ENCODE measurements around the gene FAM120AOS.

GRCh38 chr9:93415176-93415690 is 38.1 kb downstream of the FAM120AOS start:
- TF ChIP-seq CTCF (conservative IDR thresholded peaks at IDR 0.05; ENCODE audit: low read length) (no peak), EZH2phosphoT487 (IDR thresholded peaks at IDR 0.05; ENCODE audit: borderline replicate concordance, low read depth, low read length) (no peak)
